ENCODE data around the gene HOXB6. TPM values are rescaled to one million over a fixed set of nuclear protein-coding genes. Genes with fewer than 3 reads are reported as not detected.

Gene HOXB6
- total and polyA plus RNA-seq, 7 experiments from 2014 or later, result 0.34 TPM; not detected in 6

DNA sequence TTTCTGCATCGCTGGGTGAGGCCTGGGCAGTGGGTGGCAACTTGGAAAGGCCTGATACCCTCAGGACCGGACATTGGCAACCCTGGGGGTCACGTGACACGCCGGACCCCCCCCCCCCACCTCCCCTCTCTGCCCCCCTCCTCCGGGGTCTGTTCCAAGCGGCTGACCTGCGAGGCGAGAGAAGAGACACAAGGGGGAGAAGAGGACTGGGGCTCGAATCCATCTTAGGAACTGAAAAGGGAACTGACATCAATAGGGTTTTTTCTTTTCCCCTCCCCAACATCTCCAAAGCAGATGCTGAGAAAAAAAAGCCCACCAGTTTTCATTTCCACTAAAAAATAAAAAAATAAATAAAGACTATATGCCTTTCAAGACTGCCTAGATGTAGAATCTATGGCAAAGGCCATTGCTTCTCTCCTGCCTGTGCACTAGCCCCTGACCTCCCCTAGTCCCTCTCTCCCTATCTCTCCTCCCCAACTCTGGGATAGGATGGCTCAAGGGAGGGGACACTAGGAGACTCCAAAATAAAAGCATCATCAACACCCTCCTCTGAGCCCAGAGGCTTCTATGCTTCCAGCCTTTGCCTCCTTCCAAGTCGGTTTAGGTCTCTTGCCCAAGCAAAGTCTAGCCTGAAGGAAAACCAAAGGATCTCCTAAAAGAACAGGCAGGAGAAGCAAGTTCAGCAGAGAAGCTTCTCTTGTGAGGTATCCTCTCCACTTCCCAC is 52.2 kb downstream of the HOXB6 start:
- CTCF ChIA-PET, result interaction anchor here (1.1 kb wide), 1 partner anchor 12 kb away, joined by 3 read pairs; no protein-coding TSS in a partner anchor
- no peak overlapping the region for H3K27ac ChIP-seq (ENCODE audit: low read depth, low read length)
- peaks cover 0 to 10% of the 10 kb centered on the region in 2 donors for H3K4me1 ChIP-seq (ENCODE audit: control insufficient read depth in 2 of 2, insufficient read depth in 2 of 2, low read length in 2 of 2)
- Mint-ChIP-seq H3K4me1 (peaks cover 7 to 32% (median 23%) of the 10 kb centered on the region in 7 donors), H3K9me3 (no peaks in the 10 kb centered on the region), H3K4me3 (no peak overlapping the region), H3K27ac (no peak overlapping the region), H3K27me3 (peaks cover 7 to 46% (median 14%) of the 10 kb centered on the region in 5 donors), H3K36me3 (peaks cover 0 to 14% (median 0%) of the 10 kb centered on the region in 5 donors)
- H3K9me3 ChIP-seq (ENCODE audit: control insufficient read depth in 2 of 3, low read length in 3 of 3), result no peaks in the 10 kb centered on the region
- intact Hi-C loops (cut with micrococcal nuclease), result no loop called here
- ATAC-seq, result no peak
- POLR2A ChIA-PET, result no interaction called here
- H3K36me3 ChIP-seq (ENCODE audit: control insufficient read depth in 2 of 3, insufficient read depth in 3 of 3, low read length in 3 of 3), result no peaks in the 10 kb centered on the region
- no peaks in the 10 kb centered on the region for H3K27me3 ChIP-seq (ENCODE audit: control insufficient read depth in 2 of 2, insufficient read depth in 2 of 2, low read length in 2 of 2)
- DNase-seq, result no peak
- no peak overlapping the region for H3K4me3 ChIP-seq (ENCODE audit: low read length)

DNA sequence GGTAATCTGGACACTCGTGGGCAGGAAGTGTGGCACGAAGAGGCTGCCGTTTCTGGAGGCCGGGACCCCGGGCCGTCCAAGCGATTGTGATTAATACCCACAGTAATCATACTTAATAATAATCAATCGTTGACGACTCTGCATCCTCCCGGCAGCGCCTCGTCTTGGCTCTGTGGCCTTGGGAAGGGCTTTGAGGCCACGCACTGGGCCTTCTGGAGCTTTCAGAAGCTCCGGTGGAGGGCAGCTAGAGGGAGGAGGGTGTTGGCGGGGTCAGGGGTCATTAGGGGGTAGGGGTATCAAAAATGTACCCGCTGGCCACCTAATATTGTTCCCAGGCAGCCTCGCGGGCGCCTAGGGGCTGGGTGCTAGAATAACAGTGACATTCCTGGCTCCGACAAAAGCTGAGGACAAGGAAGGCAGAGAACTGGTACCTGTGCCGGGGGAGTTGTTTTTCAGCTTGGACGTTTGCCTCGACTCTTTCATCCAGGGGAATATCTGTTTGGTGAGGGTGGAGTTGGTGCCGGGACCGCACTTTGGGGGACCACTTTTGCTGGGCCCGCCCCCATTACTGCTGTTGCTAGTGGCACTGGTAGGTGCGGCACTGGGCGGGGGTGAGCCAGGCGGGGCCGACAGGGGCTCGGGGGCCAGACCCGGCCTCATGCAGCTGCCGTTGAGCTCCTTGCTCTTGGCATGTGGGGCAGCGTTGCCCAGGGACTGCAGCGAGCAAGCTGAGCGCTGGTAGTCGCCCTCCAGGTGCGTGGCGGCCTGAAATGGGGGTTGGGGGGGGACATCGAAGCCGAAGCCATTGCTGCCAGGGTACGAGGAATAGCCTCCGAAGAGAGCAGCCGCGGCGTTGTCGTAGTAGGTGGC is 53.0 kb downstream of the HOXB6 start:
- no peak overlapping the region for H3K4me3 ChIP-seq (ENCODE audit: low read length)
- H3K9me3 Mint-ChIP-seq, result no peaks in the 10 kb centered on the region
- no peak for ATAC-seq
- POLR2A ChIA-PET, result no interaction called here
- no peak overlapping the region for H3K4me3 Mint-ChIP-seq
- no peaks in the 10 kb centered on the region for H3K9me3 ChIP-seq (ENCODE audit: control insufficient read depth in 2 of 3, low read length in 3 of 3)
- DNase-seq, result no peak
- H3K27me3 ChIP-seq (ENCODE audit: control insufficient read depth in 2 of 2, insufficient read depth in 2 of 2, low read length in 2 of 2), result no peaks in the 10 kb centered on the region
- H3K27ac ChIP-seq (ENCODE audit: low read depth, low read length), result no peak overlapping the region
- H3K27me3 Mint-ChIP-seq, result peaks cover 7 to 43% (median 13%) of the 10 kb centered on the region in 5 donors
- H3K4me1 Mint-ChIP-seq, result peaks cover 7 to 38% (median 31%) of the 10 kb centered on the region in 7 donors
- H3K36me3 ChIP-seq (ENCODE audit: control insufficient read depth in 2 of 3, insufficient read depth in 3 of 3, low read length in 3 of 3), result no peaks in the 10 kb centered on the region
- peak overlapping the region in 1 of 9 donors; percentile 55 for H3K27ac Mint-ChIP-seq
- peaks cover 0 to 14% (median 0%) of the 10 kb centered on the region in 5 donors for H3K36me3 Mint-ChIP-seq
- CTCF ChIA-PET, result interaction anchor here (1.1 kb wide), 1 partner anchor 11 kb away, joined by 3 read pairs; no protein-coding TSS in a partner anchor
- intact Hi-C loops (cut with micrococcal nuclease), result no loop called here
- peaks cover 0 to 16% of the 10 kb centered on the region in 2 donors for H3K4me1 ChIP-seq (ENCODE audit: control insufficient read depth in 2 of 2, insufficient read depth in 2 of 2, low read length in 2 of 2)

DNA sequence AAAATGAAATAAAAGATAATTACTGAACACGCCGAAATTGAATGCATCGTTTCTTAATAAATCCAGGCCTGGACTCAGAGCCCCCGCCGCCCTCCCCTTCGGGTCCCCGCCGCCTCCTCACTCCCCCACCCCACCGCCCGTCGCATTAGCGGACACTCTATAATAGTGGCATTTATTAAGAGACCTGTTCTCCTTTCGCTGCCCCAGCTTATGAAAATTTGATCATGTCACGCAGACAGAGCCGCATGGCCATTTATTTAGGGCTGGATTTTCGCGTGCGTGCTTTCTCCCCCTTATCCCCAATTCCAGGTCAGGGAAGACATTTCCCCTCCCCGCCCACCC is 53.6 kb downstream of the HOXB6 start:
- Histone ChIP-seq H3K9me3 (ENCODE audit: control insufficient read depth in 2 of 3, low read length in 3 of 3) (no peaks in the 10 kb centered on the region), H3K27ac (ENCODE audit: low read depth, low read length) (no peak overlapping the region), H3K4me3 (ENCODE audit: low read length) (no peak overlapping the region), H3K4me1 (ENCODE audit: control insufficient read depth in 2 of 2, insufficient read depth in 2 of 2, low read length in 2 of 2) (peaks cover 0 to 22% of the 10 kb centered on the region in 2 donors), H3K27me3 (ENCODE audit: control insufficient read depth in 2 of 2, insufficient read depth in 2 of 2, low read length in 2 of 2) (no peaks in the 10 kb centered on the region), H3K36me3 (ENCODE audit: control insufficient read depth in 2 of 3, insufficient read depth in 3 of 3, low read length in 3 of 3) (no peaks in the 10 kb centered on the region)
- peaks cover 0 to 14% (median 0%) of the 10 kb centered on the region in 5 donors for H3K36me3 Mint-ChIP-seq
- no peak overlapping the region for H3K4me3 Mint-ChIP-seq
- ChIA-PET POLR2A (interaction anchor here (0.5 to 0.6 kb wide), 2 partner anchors 16 to 743 kb away, joined by 3 to 4 read pairs; no protein-coding TSS in a partner anchor), CTCF (no interaction called here)
- ATAC-seq, result no peak
- no peaks in the 10 kb centered on the region for H3K9me3 Mint-ChIP-seq
- intact Hi-C loops (cut with micrococcal nuclease), result no loop called here
- peaks cover 6 to 37% (median 12%) of the 10 kb centered on the region in 5 donors for H3K27me3 Mint-ChIP-seq
- H3K27ac Mint-ChIP-seq, result no peak overlapping the region
- H3K4me1 Mint-ChIP-seq, result peaks cover 7 to 41% (median 36%) of the 10 kb centered on the region in 7 donors
- DNase-seq, result no peak

DNA sequence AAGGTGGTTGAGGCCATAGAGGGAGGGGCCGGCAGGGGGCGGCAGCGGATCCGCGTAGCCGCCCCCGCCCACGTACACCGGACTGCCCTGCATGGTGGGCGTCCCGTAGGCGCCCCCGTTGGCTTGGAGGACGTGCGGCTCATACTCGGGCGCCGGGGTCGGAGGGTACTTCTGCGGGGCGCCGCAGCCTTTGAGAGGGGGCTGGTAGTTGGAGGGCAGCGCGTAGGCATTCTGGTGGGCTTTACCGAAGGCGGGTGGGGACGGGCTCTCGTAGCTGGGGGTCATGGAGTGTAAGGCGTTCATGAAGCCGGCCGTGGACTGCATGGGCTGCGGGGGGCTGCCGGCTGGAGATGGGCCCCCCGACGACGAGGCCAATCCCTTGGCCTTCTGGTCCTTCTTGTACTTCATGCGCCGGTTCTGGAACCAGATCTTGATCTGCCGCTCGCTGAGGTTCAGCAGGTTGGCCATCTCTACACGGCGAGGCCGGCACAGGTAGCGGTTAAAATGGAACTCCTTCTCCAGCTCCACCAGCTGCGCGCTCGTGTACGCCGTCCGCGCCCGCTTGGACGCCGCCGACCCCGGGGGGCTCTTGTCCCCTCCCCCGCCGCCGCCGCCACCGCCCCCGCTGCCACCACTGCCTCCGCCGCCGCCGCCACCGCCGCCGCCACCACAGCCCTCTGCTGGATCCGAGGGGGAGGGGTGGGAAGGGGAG is 54.1 kb downstream of the HOXB6 start:
- Mint-ChIP-seq H3K36me3 (peaks cover 0 to 14% (median 0%) of the 10 kb centered on the region in 5 donors), H3K4me3 (no peak overlapping the region), H3K27me3 (peaks cover 5 to 31% (median 16%) of the 10 kb centered on the region in 5 donors), H3K9me3 (no peaks in the 10 kb centered on the region), H3K27ac (peak overlapping the region in 1 of 9 donors; percentile 17), H3K4me1 (peaks cover 7 to 42% (median 37%) of the 10 kb centered on the region in 7 donors)
- Histone ChIP-seq H3K9me3 (ENCODE audit: control insufficient read depth in 2 of 3, low read length in 3 of 3) (no peaks in the 10 kb centered on the region), H3K4me3 (ENCODE audit: low read length) (no peak overlapping the region), H3K27me3 (ENCODE audit: control insufficient read depth in 2 of 2, insufficient read depth in 2 of 2, low read length in 2 of 2) (no peaks in the 10 kb centered on the region), H3K4me1 (ENCODE audit: control insufficient read depth in 2 of 2, insufficient read depth in 2 of 2, low read length in 2 of 2) (peaks cover 0 to 26% of the 10 kb centered on the region in 2 donors), H3K36me3 (ENCODE audit: control insufficient read depth in 2 of 3, insufficient read depth in 3 of 3, low read length in 3 of 3) (no peaks in the 10 kb centered on the region), H3K27ac (ENCODE audit: low read depth, low read length) (no peak overlapping the region)
- ChIA-PET POLR2A (interaction anchor here (0.5 to 0.6 kb wide), 2 partner anchors 15 to 743 kb away, joined by 3 to 4 read pairs; no protein-coding TSS in a partner anchor), CTCF (no interaction called here)
- ATAC-seq (no peak), DNase-seq (no peak)
- intact Hi-C loops (cut with micrococcal nuclease), result no loop called here

DNA sequence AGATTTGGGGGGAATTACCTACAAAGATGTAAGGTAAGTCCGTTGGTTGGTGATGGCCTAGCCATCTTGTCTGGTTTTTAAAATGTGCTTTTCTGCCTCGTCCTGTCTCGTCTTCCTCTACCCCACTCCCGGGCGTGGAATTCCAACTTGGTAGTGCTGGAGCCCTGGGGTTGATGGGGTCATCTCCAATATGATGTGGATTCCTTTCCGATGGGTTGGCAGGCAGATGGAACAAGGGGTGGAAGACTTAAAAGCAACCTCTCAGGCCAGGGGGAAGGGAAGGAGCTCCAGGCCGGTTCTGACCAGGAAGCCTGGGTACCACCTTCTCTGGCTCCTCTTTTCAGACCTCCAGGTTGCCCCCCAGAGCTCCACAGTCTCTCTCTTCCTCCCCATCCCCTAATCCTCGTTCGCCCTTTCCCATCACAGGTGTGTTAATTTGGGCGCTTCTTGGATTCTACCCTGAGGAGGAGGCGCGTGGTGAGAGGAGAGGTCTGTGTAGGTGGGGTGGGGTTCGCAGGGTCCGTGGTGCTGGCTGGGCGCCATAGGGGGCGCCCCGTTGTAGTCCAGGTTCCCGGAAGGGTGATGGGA is 54.8 kb downstream of the HOXB6 start:
- Histone ChIP-seq H3K9me3 (ENCODE audit: control insufficient read depth in 2 of 3, low read length in 3 of 3) (no peaks in the 10 kb centered on the region), H3K4me1 (ENCODE audit: control insufficient read depth in 2 of 2, insufficient read depth in 2 of 2, low read length in 2 of 2) (peaks cover 0 to 29% of the 10 kb centered on the region in 2 donors), H3K27me3 (ENCODE audit: control insufficient read depth in 2 of 2, insufficient read depth in 2 of 2, low read length in 2 of 2) (no peaks in the 10 kb centered on the region), H3K27ac (ENCODE audit: low read depth, low read length) (no peak overlapping the region), H3K36me3 (ENCODE audit: control insufficient read depth in 2 of 3, insufficient read depth in 3 of 3, low read length in 3 of 3) (no peaks in the 10 kb centered on the region), H3K4me3 (ENCODE audit: low read length) (no peak overlapping the region)
- ATAC-seq (no peak), DNase-seq (no peak)
- ChIA-PET CTCF (no interaction called here), POLR2A (interaction anchor here (1.0 to 2.5 kb wide), 2 partner anchors 10 to 719 kb away, joined by 3 to 12 read pairs; partner anchors contain the start of genes LRRC46 and MRPL10)
- no peak overlapping the region for H3K4me3 Mint-ChIP-seq
- peaks cover 0 to 25% (median 12%) of the 10 kb centered on the region in 5 donors for H3K27me3 Mint-ChIP-seq
- peak overlapping the region in 2 of 9 donors; percentile 51 to 70 for H3K27ac Mint-ChIP-seq
- H3K4me1 Mint-ChIP-seq, result peaks cover 3 to 43% (median 38%) of the 10 kb centered on the region in 7 donors
- peaks cover 0 to 10% (median 0%) of the 10 kb centered on the region in 5 donors for H3K36me3 Mint-ChIP-seq
- intact Hi-C loops (cut with micrococcal nuclease), result loop anchor here in 1 of 2 donors (10.0 kb wide), 1 partner anchor 345 kb away; the partner anchor contains the start of gene ATP5MC1
- no peaks in the 10 kb centered on the region for H3K9me3 Mint-ChIP-seq

DNA sequence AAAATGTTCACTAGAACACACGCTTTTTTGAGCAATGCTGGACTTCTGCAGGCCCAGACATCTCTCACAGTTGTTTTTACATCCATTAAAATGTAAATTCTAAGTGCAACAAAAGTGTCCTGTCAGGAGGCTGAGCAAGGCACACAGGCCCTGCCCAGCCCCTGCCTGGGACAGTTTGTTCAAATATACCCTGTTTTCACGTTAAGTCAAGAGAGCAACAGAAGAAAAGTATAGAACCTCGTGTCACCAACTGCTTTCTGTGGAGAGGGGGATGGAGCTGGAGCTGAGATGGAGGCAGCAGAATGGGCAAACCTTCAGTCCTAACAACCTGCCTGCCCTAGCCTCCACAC is 55.5 kb downstream of the HOXB6 start:
- peak overlapping the region in 6 of 9 donors; percentile 8 to 99 (median 76) for H3K27ac Mint-ChIP-seq
- H3K4me3 Mint-ChIP-seq, result no peak overlapping the region
- peaks cover 0 to 12% (median 0%) of the 10 kb centered on the region in 5 donors for H3K36me3 Mint-ChIP-seq
- DNase-seq (no peak), ATAC-seq (no peak)
- no peak overlapping the region for H3K4me3 ChIP-seq (ENCODE audit: low read length)
- no peaks in the 10 kb centered on the region for H3K36me3 ChIP-seq (ENCODE audit: control insufficient read depth in 2 of 3, insufficient read depth in 3 of 3, low read length in 3 of 3)
- H3K4me1 ChIP-seq (ENCODE audit: control insufficient read depth in 2 of 2, insufficient read depth in 2 of 2, low read length in 2 of 2), result peaks cover 0 to 29% of the 10 kb centered on the region in 2 donors
- ChIA-PET POLR2A (interaction anchor here (1.0 to 4.3 kb wide), 5 partner anchors 8 to 718 kb away, joined by 3 to 24 read pairs (median 5); partner anchors contain the start of genes HOXB5, LRRC46 and MRPL10), CTCF (no interaction called here)
- no peaks in the 10 kb centered on the region for H3K27me3 ChIP-seq (ENCODE audit: control insufficient read depth in 2 of 2, insufficient read depth in 2 of 2, low read length in 2 of 2)
- peaks cover 0 to 18% (median 8%) of the 10 kb centered on the region in 5 donors for H3K27me3 Mint-ChIP-seq
- H3K9me3 ChIP-seq (ENCODE audit: control insufficient read depth in 2 of 3, low read length in 3 of 3), result no peaks in the 10 kb centered on the region
- H3K27ac ChIP-seq (ENCODE audit: low read depth, low read length), result no peak overlapping the region
- no peaks in the 10 kb centered on the region for H3K9me3 Mint-ChIP-seq
- intact Hi-C loops (cut with micrococcal nuclease), result loop anchor here in 1 of 2 donors (10.0 kb wide), 1 partner anchor 346 kb away; the partner anchor contains the start of gene ATP5MC1
- H3K4me1 Mint-ChIP-seq, result peaks cover under 1 to 45% (median 43%) of the 10 kb centered on the region in 7 donors
